ENCODE results near the gene GPX6. TPM values are rescaled to one million over a fixed set of nuclear protein-coding genes. Genes with fewer than 3 reads are reported as not detected.
"Not testable (repeated sequence)": the region's sequence is repeated elsewhere in the genome, so short reads cannot be mapped to it uniquely, and the experiment has no call there.

GPX6 gene
- total RNA-seq, result not detected

- ChIA-PET CTCF (no interaction called here), POLR2A (no interaction called here)
Observed at GRCh38 chr6:28515676-28516075, at the start of gene GPX6. GPX6 (minus strand) TSS chr6:28515793; CDS start chr6:28515743, 50 bp downstream.

GRCh38 chr6:28563430-28564095 is 48.0 kb upstream of the GPX6 start:
- POLR2A ChIA-PET, result no interaction called here
- CTCF ChIA-PET, result no interaction called here

- CTCF ChIA-PET, result no interaction called here
- POLR2A ChIA-PET, result no interaction called here
Observed at GRCh38 chr6:28558629-28559028, 43.0 kb upstream of the GPX6 start.

GRCh38 chr6:28555136-28555535 is 39.5 kb upstream of the GPX6 start:
- CTCF ChIA-PET, result no interaction called here

GRCh38 chr6:28553986-28554881 is 38.6 kb upstream of the GPX6 start:
- POLR2A ChIA-PET, result interaction anchor here (0.6 kb wide), 1 partner anchor 1028 kb away, joined by 5 read pairs; no protein-coding TSS in a partner anchor
- CTCF ChIA-PET, result no interaction called here

More at GRCh38 chr6:28555136-28555535, 39.5 kb upstream of the GPX6 start:
- POLR2A ChIA-PET, result no interaction called here

GRCh38 chr6:28553384-28553985 is 37.9 kb upstream of the GPX6 start:
- ChIA-PET CTCF (no interaction called here), POLR2A (interaction anchor here (0.6 kb wide), 1 partner anchor 1028 kb away, joined by 5 read pairs; no protein-coding TSS in a partner anchor)

GRCh38 chr6:28551891-28552666 is 36.5 kb upstream of the GPX6 start:
- CTCF ChIA-PET, result no interaction called here

GRCh38 chr6:28547003-28547402 is 31.4 kb upstream of the GPX6 start:
- POLR2A ChIA-PET, result not testable (repeated sequence)
- CTCF ChIA-PET, result interaction anchor here (0.6 kb wide), 1 partner anchor 317 kb away, joined by 3 read pairs; no protein-coding TSS in a partner anchor

More at GRCh38 chr6:28551891-28552666, 36.5 kb upstream of the GPX6 start:
- POLR2A ChIA-PET, result no interaction called here

- CTCF ChIA-PET, result no interaction called here
- POLR2A ChIA-PET, result no interaction called here
Observed at GRCh38 chr6:28545955-28546354, 30.4 kb upstream of the GPX6 start.

- ChIA-PET CTCF (no interaction called here), POLR2A (no interaction called here)
Observed at GRCh38 chr6:28543651-28544610, 28.3 kb upstream of the GPX6 start.

GRCh38 chr6:28542440-28543296 is 27.1 kb upstream of the GPX6 start:
- ChIA-PET CTCF (no interaction called here), POLR2A (no interaction called here)

GRCh38 chr6:28541996-28542395 is 26.4 kb upstream of the GPX6 start:
- ChIA-PET POLR2A (no interaction called here), CTCF (no interaction called here)

GRCh38 chr6:28537509-28538140 is 22.0 kb upstream of the GPX6 start:
- ChIA-PET POLR2A (no interaction called here), CTCF (no interaction called here)

- POLR2A ChIA-PET, result no interaction called here
Observed at GRCh38 chr6:28537065-28537464, 21.5 kb upstream of the GPX6 start.

GRCh38 chr6:28534875-28535274 is 19.3 kb upstream of the GPX6 start:
- CTCF ChIA-PET, result no interaction called here
- POLR2A ChIA-PET, result no interaction called here

More at GRCh38 chr6:28537065-28537464, 21.5 kb upstream of the GPX6 start:
- CTCF ChIA-PET, result no interaction called here

GRCh38 chr6:28534306-28534705 is 18.7 kb upstream of the GPX6 start:
- CTCF ChIA-PET, result no interaction called here
- POLR2A ChIA-PET, result no interaction called here

- ChIA-PET POLR2A (no interaction called here), CTCF (no interaction called here)
Observed at GRCh38 chr6:28531479-28532128, 16.0 kb upstream of the GPX6 start.
